GM20431 (cell line): ENCODE results near the gene KIRREL3.

Source experiments
- in situ Hi-C: fragments of 300-500 bp; cut with MseI, MboI; formaldehyde crosslinking; loops from one replicate; pipeline ENCODE4 v1.15.0; 2020; ENCODE audit warnings: low sequenced_read_pairs; ENCODE audit not compliant: unreplicated experiment

Gene KIRREL3

GRCh38 chr11:126999366-126999765, 1.2 kb downstream of the KIRREL3 start:
- in situ Hi-C loops: loop anchor here (25.0 kb wide), 1 partner anchor 562 kb away; no protein-coding TSS in a partner anchor

- in situ Hi-C loops: loop anchor here (25.0 kb wide), 1 partner anchor 560 kb away; no protein-coding TSS in a partner anchor
Observed at GRCh38 chr11:126997641-126998040, 2.9 kb downstream of the KIRREL3 start.

GRCh38 chr11:126997196-126997595, 3.4 kb downstream of the KIRREL3 start:
- in situ Hi-C loops: loop anchor here (25.0 kb wide), 1 partner anchor 560 kb away; no protein-coding TSS in a partner anchor

- in situ Hi-C loops: loop anchor here (25.0 kb wide), 1 partner anchor 559 kb away; no protein-coding TSS in a partner anchor
Observed at GRCh38 chr11:126996036-126996804, 4.3 kb downstream of the KIRREL3 start.

- in situ Hi-C loops: loop anchor here (5.0 to 25.0 kb wide), 2 partner anchors 276 to 556 kb away; no protein-coding TSS in a partner anchor
Observed at GRCh38 chr11:126993599-126993998, 7.0 kb downstream of the KIRREL3 start.

GRCh38 chr11:126992804-126993111, 7.8 kb downstream of the KIRREL3 start:
- in situ Hi-C loops: loop anchor here (5.0 to 25.0 kb wide), 2 partner anchors 275 to 555 kb away; no protein-coding TSS in a partner anchor

- in situ Hi-C loops: loop anchor here (5.0 to 25.0 kb wide), 2 partner anchors 275 to 555 kb away; no protein-coding TSS in a partner anchor
Observed at GRCh38 chr11:126992065-126992803, 8.3 kb downstream of the KIRREL3 start.

- in situ Hi-C loops: loop anchor here (5.0 to 25.0 kb wide), 2 partner anchors 274 to 554 kb away; no protein-coding TSS in a partner anchor
Observed at GRCh38 chr11:126991596-126991995, 9.0 kb downstream of the KIRREL3 start.

- in situ Hi-C loops: loop anchor here (5.0 to 25.0 kb wide), 2 partner anchors 274 to 554 kb away; no protein-coding TSS in a partner anchor
Observed at GRCh38 chr11:126990716-126991480, 9.7 kb downstream of the KIRREL3 start.

GRCh38 chr11:126989942-126990715, 10.4 kb downstream of the KIRREL3 start:
- in situ Hi-C loops: loop anchor here (5.0 to 25.0 kb wide), 2 partner anchors 273 to 553 kb away; no protein-coding TSS in a partner anchor

GRCh38 chr11:126988655-126989054, 11.9 kb downstream of the KIRREL3 start:
- in situ Hi-C loops: loop anchor here (25.0 kb wide), 1 partner anchor 551 kb away; no protein-coding TSS in a partner anchor

- in situ Hi-C loops: loop anchor here (25.0 kb wide), 1 partner anchor 544 kb away; no protein-coding TSS in a partner anchor
Observed at GRCh38 chr11:126981635-126982034, 18.9 kb downstream of the KIRREL3 start.

GRCh38 chr11:126978911-126979310, 21.7 kb downstream of the KIRREL3 start:
- in situ Hi-C loops: loop anchor here (25.0 kb wide), 1 partner anchor 542 kb away; no protein-coding TSS in a partner anchor

GRCh38 chr11:126978165-126978564, 22.4 kb downstream of the KIRREL3 start:
- in situ Hi-C loops: loop anchor here (25.0 kb wide), 1 partner anchor 541 kb away; no protein-coding TSS in a partner anchor

- in situ Hi-C loops: no loop called here
Observed at GRCh38 chr11:126973051-126973450, 27.5 kb downstream of the KIRREL3 start.

GRCh38 chr11:126971305-126971704, 29.3 kb downstream of the KIRREL3 start:
- in situ Hi-C loops: no loop called here

- in situ Hi-C loops: no loop called here
Observed at GRCh38 chr11:126969865-126970479, 30.6 kb downstream of the KIRREL3 start.

- in situ Hi-C loops: no loop called here
Observed at GRCh38 chr11:126968915-126969314, 31.7 kb downstream of the KIRREL3 start.
